GM11168 (cell line): ENCODE measurements around the gene CNP.
"Not testable (repeated sequence)": the region's sequence is repeated elsewhere in the genome, so short reads cannot be mapped to it uniquely, and the experiment has no call there.

Experiments
- in situ Hi-C: fragments of 300-500 bp; cut with MboI; formaldehyde crosslinking; loops from one replicate; pipeline ENCODE4 v1.12.0; 2022; ENCODE audit warnings: low sequenced_read_pairs; ENCODE audit not compliant: unreplicated experiment

Gene CNP

GRCh38 chr17:42000413-42001133, 34.0 kb downstream of the CNP start:
- in situ Hi-C loops = no loop called here

GRCh38 chr17:42001729-42002128, 35.1 kb downstream of the CNP start:
- in situ Hi-C loops = no loop called here

GRCh38 chr17:42002175-42002791, 35.7 kb downstream of the CNP start:
- in situ Hi-C loops = no loop called here

GRCh38 chr17:42002792-42003301, 36.3 kb downstream of the CNP start:
- in situ Hi-C loops = no loop called here

GRCh38 chr17:42005166-42005565, 38.6 kb downstream of the CNP start:
- in situ Hi-C loops = no loop called here

- in situ Hi-C loops = no loop called here
These were observed 42.6 kb downstream of the CNP start for GRCh38 chr17:42009170-42009569.

GRCh38 chr17:42010266-42010680, 43.7 kb downstream of the CNP start:
- in situ Hi-C loops = not testable (repeated sequence)

GRCh38 chr17:42010898-42011516, 44.4 kb downstream of the CNP start:
- in situ Hi-C loops = no loop called here

- in situ Hi-C loops = not testable (repeated sequence)
These were observed 45.8 kb downstream of the CNP start for GRCh38 chr17:42012363-42012762.

GRCh38 chr17:42013740-42014139, 47.1 kb downstream of the CNP start:
- in situ Hi-C loops = not testable (repeated sequence)

GRCh38 chr17:42016411-42016831, 49.8 kb downstream of the CNP start:
- in situ Hi-C loops = no loop called here

GRCh38 chr17:42016941-42017865, 50.6 kb downstream of the CNP start, which contains the start of gene DNAJC7:
TSS of gene DNAJC7 (minus strand) at chr17:42017439. CDS start at chr17:42017416, 23 bp downstream.
- in situ Hi-C loops = no loop called here

GRCh38 chr17:42017866-42018200, 51.2 kb downstream of the CNP start:
- in situ Hi-C loops = no loop called here

- in situ Hi-C loops = no loop called here
These were observed 51.7 kb downstream of the CNP start for GRCh38 chr17:42018339-42018738.

GRCh38 chr17:42018988-42019387, 52.4 kb downstream of the CNP start:
- in situ Hi-C loops = no loop called here

- in situ Hi-C loops = no loop called here
These were observed 53.2 kb downstream of the CNP start, which contains the start of gene NKIRAS2 for GRCh38 chr17:42019509-42020404. TSS of gene NKIRAS2 (plus strand) at chr17:42020090. CDS start at chr17:42021578, 1,488 bp downstream.

GRCh38 chr17:42020845-42021244, 54.2 kb downstream of the CNP start:
- in situ Hi-C loops = not testable (repeated sequence)

- in situ Hi-C loops = no loop called here
These were observed 57.1 kb downstream of the CNP start for GRCh38 chr17:42023524-42024349.
